Fibroblast of pulmonary artery (primary cell): ENCODE data around the gene SLC35E1.

ENCODE experiments used
- DNase-seq: peaks from one replicate; pipeline ENCODE4 v3.0.0-alpha.2; 2010; ENCODE audit warnings: low read depth
- H3K4me3 ChIP-seq: replicated peaks from 2 replicates; pipeline ENCODE4 v1.5.1; 2011; ENCODE audit warnings: low read depth, mild to moderate bottlenecking, control low read depth, low read length, moderate library complexity
- TF ChIP-seq, protein P1 (sequence below): IDR thresholded peaks from 2 replicates; pipeline ENCODE4 v1.5.1; 2011; ENCODE audit warnings: mild to moderate bottlenecking, control low read depth, low read length, inconsistent platforms; ENCODE audit errors: missing control alignments

SLC35E1 gene

DNA sequence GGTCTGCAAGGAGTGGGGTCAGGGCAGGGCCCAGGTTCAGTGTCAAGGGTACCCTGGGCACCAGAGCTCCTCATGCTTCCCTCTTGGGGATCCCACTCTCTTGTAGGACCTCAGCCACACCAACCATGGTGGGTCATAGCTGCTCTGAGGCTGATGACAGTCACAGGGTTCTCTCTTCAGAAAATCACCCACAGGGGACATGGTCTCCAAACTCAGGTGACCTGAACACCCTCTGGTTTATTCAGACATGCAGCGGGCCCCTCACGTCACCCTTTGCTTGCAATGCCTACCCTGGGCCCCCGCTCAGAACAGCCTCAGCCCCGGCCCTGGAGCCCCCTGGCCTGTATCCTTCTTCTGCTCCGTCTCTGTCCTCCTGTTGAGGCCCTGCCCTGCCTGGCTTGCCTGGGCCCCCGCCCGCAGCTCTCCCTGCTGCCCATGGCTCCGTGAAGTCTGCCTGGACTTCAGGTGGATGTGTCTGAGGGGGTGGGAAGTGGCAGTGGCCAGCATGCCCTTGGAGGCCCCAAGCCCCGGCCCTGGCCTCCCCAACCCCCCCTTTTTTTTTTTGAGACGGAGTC, 50.4 kb downstream of the SLC35E1 start:
- no peak for DNase-seq
- TF ChIP-seq, protein P1, sequence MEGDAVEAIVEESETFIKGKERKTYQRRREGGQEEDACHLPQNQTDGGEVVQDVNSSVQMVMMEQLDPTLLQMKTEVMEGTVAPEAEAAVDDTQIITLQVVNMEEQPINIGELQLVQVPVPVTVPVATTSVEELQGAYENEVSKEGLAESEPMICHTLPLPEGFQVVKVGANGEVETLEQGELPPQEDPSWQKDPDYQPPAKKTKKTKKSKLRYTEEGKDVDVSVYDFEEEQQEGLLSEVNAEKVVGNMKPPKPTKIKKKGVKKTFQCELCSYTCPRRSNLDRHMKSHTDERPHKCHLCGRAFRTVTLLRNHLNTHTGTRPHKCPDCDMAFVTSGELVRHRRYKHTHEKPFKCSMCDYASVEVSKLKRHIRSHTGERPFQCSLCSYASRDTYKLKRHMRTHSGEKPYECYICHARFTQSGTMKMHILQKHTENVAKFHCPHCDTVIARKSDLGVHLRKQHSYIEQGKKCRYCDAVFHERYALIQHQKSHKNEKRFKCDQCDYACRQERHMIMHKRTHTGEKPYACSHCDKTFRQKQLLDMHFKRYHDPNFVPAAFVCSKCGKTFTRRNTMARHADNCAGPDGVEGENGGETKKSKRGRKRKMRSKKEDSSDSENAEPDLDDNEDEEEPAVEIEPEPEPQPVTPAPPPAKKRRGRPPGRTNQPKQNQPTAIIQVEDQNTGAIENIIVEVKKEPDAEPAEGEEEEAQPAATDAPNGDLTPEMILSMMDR: no peak
- no peak overlapping the region for H3K4me3 ChIP-seq

DNA sequence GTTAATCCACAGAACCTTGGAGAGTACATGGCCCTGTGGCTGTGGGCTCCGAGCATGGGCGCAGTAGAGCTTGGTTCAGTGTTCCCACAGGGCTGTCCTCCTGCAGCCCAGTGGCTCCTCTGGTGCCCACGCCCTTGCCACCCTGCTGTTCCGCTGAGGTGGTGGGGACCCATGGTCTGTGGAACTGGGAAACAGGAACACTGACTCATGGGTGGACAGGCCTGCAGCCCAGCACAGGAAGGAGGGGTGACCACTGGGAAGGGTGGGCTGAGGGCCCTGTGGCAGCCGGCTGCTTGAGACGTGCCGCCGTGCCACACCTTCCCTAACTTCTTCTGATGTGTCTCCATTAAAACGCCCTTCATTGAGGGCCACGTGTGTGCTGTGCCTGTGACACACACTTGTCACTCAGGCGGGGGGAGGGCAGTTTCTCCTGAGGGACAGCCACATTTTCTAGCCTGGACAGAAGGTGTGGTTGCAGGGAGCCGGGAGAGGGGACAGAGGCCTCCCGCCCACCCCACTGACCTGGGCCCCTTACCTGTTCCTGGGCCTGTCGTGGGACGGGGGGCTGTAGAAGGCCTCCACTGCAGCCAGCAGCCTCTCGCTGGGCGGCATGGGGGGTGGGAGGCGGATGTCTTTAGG, 51.1 kb downstream of the SLC35E1 start:
- DNase-seq: no peak
- TF ChIP-seq, protein P1: no peak
- no peak overlapping the region for H3K4me3 ChIP-seq

DNA sequence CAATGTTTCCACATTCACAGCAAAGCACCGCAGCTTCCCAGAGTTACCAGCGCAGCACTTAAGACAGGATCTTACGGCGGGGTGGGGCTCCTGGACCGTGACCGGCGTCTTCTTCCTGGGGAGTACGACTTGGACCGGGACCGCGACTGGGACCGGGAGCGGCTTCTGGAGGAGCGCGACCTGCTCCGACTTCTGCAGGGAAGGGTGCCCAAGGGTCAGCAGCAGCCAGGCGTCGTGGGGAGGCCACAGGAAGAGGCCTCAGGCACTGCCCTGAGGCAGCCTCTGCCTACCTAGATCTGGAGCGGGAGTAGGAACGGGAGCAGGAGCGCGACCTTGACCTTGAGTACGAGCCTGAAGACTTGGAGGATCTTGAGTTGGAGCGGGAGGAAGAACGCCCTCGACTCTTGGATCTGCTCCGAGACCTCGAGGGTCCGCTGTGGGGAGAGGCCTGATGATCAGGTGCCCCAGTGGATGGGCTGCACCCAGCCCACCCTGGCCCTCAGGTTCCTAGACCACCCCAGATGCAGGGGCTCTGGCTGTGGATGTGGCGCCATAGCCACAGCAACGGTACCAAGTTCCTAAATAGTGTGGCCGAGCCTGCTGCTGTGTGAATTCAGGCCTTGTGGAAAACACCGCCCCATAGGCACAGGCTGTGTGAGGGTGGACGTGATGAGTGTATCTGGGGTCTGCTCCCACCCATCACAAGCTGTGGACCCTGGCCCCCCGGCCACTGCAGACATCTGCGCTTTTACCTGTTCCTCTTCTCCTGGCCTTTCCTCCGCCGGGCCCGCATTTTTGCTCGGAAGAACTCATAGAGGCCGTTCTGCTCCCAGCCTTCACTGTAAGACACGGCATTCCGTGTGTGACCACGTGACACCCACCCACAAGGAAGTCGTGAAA, 51.9 kb downstream of the SLC35E1 start:
- DNase-seq: no peak
- TF ChIP-seq, protein P1: no peak
- H3K4me3 ChIP-seq: no peak overlapping the region

DNA sequence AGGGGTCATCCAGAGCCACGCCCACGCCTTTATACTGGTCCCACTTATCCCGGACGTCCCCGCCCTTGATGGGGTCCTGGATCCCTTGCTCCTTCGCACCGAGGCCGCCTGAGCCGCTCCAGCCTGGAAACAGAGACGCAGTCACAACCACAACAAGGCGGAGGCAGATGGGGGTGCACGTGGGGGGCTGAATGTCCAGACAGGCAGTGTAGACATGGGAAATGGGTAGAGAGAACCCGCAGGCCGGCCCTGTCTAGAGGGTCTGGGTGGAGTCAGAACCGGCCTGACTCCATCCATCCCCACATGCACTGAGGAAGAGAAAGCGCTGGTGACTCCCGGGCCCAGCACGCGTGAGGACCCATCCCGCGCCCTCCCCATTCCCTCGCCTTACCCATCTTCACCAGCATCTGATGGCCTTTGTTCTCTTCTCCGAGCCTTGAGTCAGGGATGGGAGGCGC, 53.0 kb downstream of the SLC35E1 start:
- TF ChIP-seq, protein P1: no peak
- DNase-seq: no peak
- H3K4me3 ChIP-seq: no peak overlapping the region

DNA sequence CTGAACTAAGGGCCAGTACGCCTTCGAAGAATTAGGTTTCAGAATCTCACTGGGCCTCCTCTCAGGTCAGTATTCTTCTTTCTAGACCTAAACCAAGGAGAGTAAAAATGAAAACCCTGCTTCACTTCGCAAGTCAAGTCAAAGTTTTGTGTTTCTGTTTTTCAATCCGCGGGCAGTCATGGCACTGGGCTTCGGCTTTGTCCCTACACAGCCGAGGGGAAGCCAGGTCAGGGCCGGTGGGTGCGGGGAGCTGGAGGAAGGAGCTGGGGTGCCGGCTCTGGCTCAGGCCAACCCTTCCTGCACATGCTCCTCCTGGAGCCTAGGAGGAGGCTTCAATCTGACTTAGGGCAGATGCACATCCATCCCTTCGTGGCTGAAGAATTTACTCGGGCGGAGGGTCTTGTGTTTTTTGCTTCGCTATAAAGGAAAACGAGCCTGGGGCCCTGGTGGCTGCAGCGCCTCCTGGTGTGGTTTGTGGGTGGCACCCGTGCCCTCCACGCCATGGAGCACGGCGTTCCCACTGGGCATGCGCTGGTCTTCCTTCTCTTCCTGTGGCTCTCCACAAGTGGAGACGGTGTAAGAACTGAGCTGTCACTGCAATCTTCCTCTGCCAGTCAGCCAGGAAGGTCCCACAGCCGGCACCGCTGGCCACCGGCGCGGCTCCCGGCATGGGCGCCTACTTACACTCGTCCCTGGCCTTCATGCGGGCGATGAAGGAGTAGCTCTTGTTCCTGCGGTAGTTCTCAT, 53.6 kb downstream of the SLC35E1 start:
- H3K4me3 ChIP-seq: no peak overlapping the region
- no peak for DNase-seq
- TF ChIP-seq, protein P1: no peak

DNA sequence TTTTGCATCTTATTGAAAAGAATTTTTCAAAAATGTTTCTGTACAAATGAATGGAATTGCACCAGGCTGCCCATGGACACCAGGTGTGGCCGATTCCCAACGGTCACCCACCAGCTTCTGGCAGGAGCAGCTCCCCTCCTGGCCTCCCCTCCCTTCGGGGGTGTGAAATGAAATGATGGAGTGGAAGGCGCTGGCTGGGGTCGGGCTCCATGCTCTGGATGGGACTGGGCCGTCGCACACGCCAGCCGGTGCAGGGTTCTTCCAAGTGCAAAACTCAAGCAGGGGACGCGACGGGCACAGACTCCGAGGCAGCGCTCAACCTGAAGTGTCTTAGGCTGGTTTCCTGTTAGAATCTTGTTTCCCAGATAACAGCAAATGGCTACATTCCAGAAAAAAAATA, 54.2 kb downstream of the SLC35E1 start:
- TF ChIP-seq, protein P1: no peak
- no peak for DNase-seq

More for the DNA sequence above, 54.2 kb downstream of the SLC35E1 start:
- H3K4me3 ChIP-seq: no peak overlapping the region
